ENCODE measurements around the gene TTC23L. TPM values are rescaled to one million over a fixed set of nuclear protein-coding genes. Genes with fewer than 3 reads are reported as not detected.

The TTC23L gene
- total RNA-seq, 1 experiment from 2014 or later, result 0.41 TPM

GRCh38 chr5:34927785-34928184 is 88.8 kb downstream of the TTC23L start:
- CTCF ChIA-PET, result no interaction called here

GRCh38 chr5:34928267-34928666 is 89.3 kb downstream of the TTC23L start:
- intact Hi-C loops (cut with micrococcal nuclease; ENCODE audit: unreplicated experiment), result no loop called here
- no peak for TF ChIP-seq CTCF (conservative IDR thresholded peaks at IDR 0.05; ENCODE audit: low read depth, low read length)
- TF ChIP-seq EZH2 (IDR thresholded peaks at IDR 0.05; ENCODE audit: borderline replicate concordance, low read depth, low read length, poor library complexity, severe bottlenecking), result no peak
- no TSS peak for BruUV-seq (replicated peaks)
- Histone ChIP-seq H3K27ac (ENCODE audit: low read depth, low read length, poor library complexity, severe bottlenecking) (no peak overlapping the region), H3K36me3 (ENCODE audit: insufficient read depth, low read length, poor library complexity, severe bottlenecking) (peaks cover 40% of the 10 kb centered on the region), H3K4me3 (ENCODE audit: low read depth, low read length, poor library complexity, severe bottlenecking) (no peak overlapping the region), H3K4me1 (ENCODE audit: insufficient read depth, low read length, poor library complexity, severe bottlenecking) (peaks cover 4% of the 10 kb centered on the region), H3K27me3 (replicated peaks; ENCODE audit: insufficient read depth, low read depth, low read length, poor library complexity) (no peaks in the 10 kb centered on the region), H3K9me3 (ENCODE audit: low read depth, low read length, poor library complexity, severe bottlenecking) (no peaks in the 10 kb centered on the region)
- CTCF ChIA-PET, result no interaction called here
- no peak for DNase-seq (ENCODE audit: low spot score)
- POLR2A ChIA-PET (ENCODE audit: low non-redundant PET), result no interaction called here

More at GRCh38 chr5:34927785-34928184, 88.8 kb downstream of the TTC23L start:
- intact Hi-C loops (cut with micrococcal nuclease; ENCODE audit: unreplicated experiment), result no loop called here
- no peak for DNase-seq (ENCODE audit: low spot score)
- POLR2A ChIA-PET (ENCODE audit: low non-redundant PET), result no interaction called here
- H3K27ac ChIP-seq (ENCODE audit: low read depth, low read length, poor library complexity, severe bottlenecking), result no peak overlapping the region
- TF ChIP-seq CTCF (conservative IDR thresholded peaks at IDR 0.05; ENCODE audit: low read depth, low read length) (no peak), EZH2 (IDR thresholded peaks at IDR 0.05; ENCODE audit: borderline replicate concordance, low read depth, low read length, poor library complexity, severe bottlenecking) (no peak)
- H3K4me1 ChIP-seq (ENCODE audit: insufficient read depth, low read length, poor library complexity, severe bottlenecking), result peaks cover 4% of the 10 kb centered on the region
- no peaks in the 10 kb centered on the region for H3K27me3 ChIP-seq (replicated peaks; ENCODE audit: insufficient read depth, low read depth, low read length, poor library complexity)
- no peaks in the 10 kb centered on the region for H3K9me3 ChIP-seq (ENCODE audit: low read depth, low read length, poor library complexity, severe bottlenecking)
- peaks cover 45% of the 10 kb centered on the region for H3K36me3 ChIP-seq (ENCODE audit: insufficient read depth, low read length, poor library complexity, severe bottlenecking)
- no TSS peak for BruUV-seq (replicated peaks)
- H3K4me3 ChIP-seq (ENCODE audit: low read depth, low read length, poor library complexity, severe bottlenecking), result no peak overlapping the region

- Histone ChIP-seq H3K4me3 (ENCODE audit: low read depth, low read length, poor library complexity, severe bottlenecking) (peak within 1 kb of the TSS; percentile 96), H3K27me3 (replicated peaks; ENCODE audit: insufficient read depth, low read depth, low read length, poor library complexity) (no peaks in the 10 kb centered on the region), H3K36me3 (ENCODE audit: insufficient read depth, low read length, poor library complexity, severe bottlenecking) (peaks cover 30% of the 10 kb centered on the region), H3K4me1 (ENCODE audit: insufficient read depth, low read length, poor library complexity, severe bottlenecking) (peaks cover 4% of the 10 kb centered on the region), H3K27ac (ENCODE audit: low read depth, low read length, poor library complexity, severe bottlenecking) (peak within 1 kb of the TSS; percentile 83), H3K9me3 (ENCODE audit: low read depth, low read length, poor library complexity, severe bottlenecking) (no peaks in the 10 kb centered on the region)
- ChIA-PET CTCF (interaction anchor here (1.0 kb wide), 1 partner anchor 74 kb away, joined by 3 read pairs; no protein-coding TSS in a partner anchor), POLR2A (ENCODE audit: low non-redundant PET) (interaction anchor here (0.5 to 0.6 kb wide), 3 partner anchors 18 to 921 kb away, joined by 3 to 4 read pairs (median 4); partner anchors contain the start of gene PRLR)
- TF ChIP-seq CTCF (conservative IDR thresholded peaks at IDR 0.05; ENCODE audit: low read depth, low read length) (no peak), EZH2 (IDR thresholded peaks at IDR 0.05; ENCODE audit: borderline replicate concordance, low read depth, low read length, poor library complexity, severe bottlenecking) (no peak)
- no TSS peak for BruUV-seq (replicated peaks)
- intact Hi-C loops (cut with micrococcal nuclease; ENCODE audit: unreplicated experiment), result no loop called here
- peak; percentile 99 for DNase-seq (ENCODE audit: low spot score)
Observed at GRCh38 chr5:34929134-34929719, 90.3 kb downstream of the TTC23L start, which contains the start of gene DNAJC21. Gene DNAJC21 (plus strand): TSS chr5:34929559. CDS start chr5:34929820, 261 bp downstream.
